Thoracic aorta (tissue), 2 donors: ENCODE measurements around the gene ATP8B1. TPM values are rescaled to one million over a fixed set of nuclear protein-coding genes. Genes with fewer than 3 reads are reported as not detected.
"Not testable (repeated sequence)": the region's sequence is repeated elsewhere in the genome, so short reads cannot be mapped to it uniquely, and the experiment has no call there.

ENCODE experiments used
- ATAC-seq: fragments of 150-250 bp; one replicate; pipeline ENCODE4 v1.8.0; 2017; ENCODE audit warnings: low read depth; ENCODE audit not compliant: insufficient number of reproducible peaks, low FRiP score
- DNase-seq: peaks from one replicate; pipeline ENCODE4 v3.0.0-alpha.2; 2020; ENCODE audit warnings: low spot score
- H3K27ac ChIP-seq, 2 donors: fragments of 200-600 bp; sonication (generic); 1 replicate in 1 of 2; 2 replicates in 1 of 2; pipeline ENCODE4 v1.5.1; 2016; ENCODE audit warnings: mild to moderate bottlenecking in 2 of 2, moderate library complexity in 2 of 2
- H3K27me3 ChIP-seq: fragments of 200-600 bp; sonication (generic); replicated peaks from 2 replicates; pipeline ENCODE4 v1.6.0; 2016; ENCODE audit warnings: mild to moderate bottlenecking; ENCODE audit not compliant: insufficient read depth
- H3K36me3 ChIP-seq: fragments of 200-600 bp; sonication (generic); one replicate; pipeline ENCODE4 v1.5.1; 2016
- H3K4me1 ChIP-seq, 2 donors: fragments of 200-600 bp; sonication (generic); 1 replicate in 1 of 2; 2 replicates in 1 of 2; pipeline versions ENCODE4 v1.5.1 to v1.6.0; 2016; ENCODE audit warnings: low read depth in 2 of 2, mild to moderate bottlenecking in 1 of 2; ENCODE audit not compliant: control insufficient read depth in 1 of 2
- H3K4me3 ChIP-seq: fragments of 200-600 bp; sonication (generic); 2 replicates; pipeline ENCODE4 v1.5.1; 2016; ENCODE audit warnings: mild to moderate bottlenecking
- H3K9me3 ChIP-seq: fragments of 200-600 bp; sonication (generic); 2 replicates; pipeline ENCODE4 v1.5.1; 2016
- CTCF ChIP-seq: fragments of 200-600 bp; sonication (generic); IDR thresholded peaks from one replicate; pipeline ENCODE4 v1.5.1; 2019; ENCODE audit warnings: antibody characterized with exemption
- total RNA-seq, 2 donors: library from RNA; depleted of rRNA; stranded (reverse); fragments of >200 nt; gene quantifications; one replicate each; pipeline versions ENCODE4 v1.1.0 to v1.2.3, GENCODE V29; 2016

ATP8B1 gene
- total RNA-seq, 2 donors from 2014 or later = 68.7 to 111 TPM

DNA sequence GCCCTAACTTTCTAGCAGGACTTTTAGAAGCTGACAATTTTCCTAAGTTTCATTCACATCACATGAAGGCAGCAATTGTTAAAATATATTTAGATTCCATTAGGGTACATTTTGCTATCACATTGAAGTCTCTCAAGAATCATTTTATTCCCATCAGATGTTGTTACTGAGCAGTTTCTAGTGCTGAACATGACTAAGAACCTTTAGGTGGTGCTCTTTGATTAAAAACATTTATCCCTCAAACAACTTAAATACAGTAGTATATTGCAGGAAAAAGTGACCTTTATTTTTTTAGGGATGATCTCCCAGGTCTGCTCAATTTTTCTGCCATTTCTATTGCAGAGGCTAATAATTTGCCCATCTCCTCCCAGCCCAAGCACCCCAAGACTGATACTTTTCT, 158.6 kb downstream of the ATP8B1 start:
- Histone ChIP-seq H3K9me3 (no peaks in the 10 kb centered on the region), H3K36me3 (peaks cover 10% of the 10 kb centered on the region), H3K27me3 (no peaks in the 10 kb centered on the region), H3K4me3 (no peak overlapping the region), H3K27ac (no peak overlapping the region), H3K4me1 (no peaks in the 10 kb centered on the region)
- no peak for DNase-seq
- ATAC-seq = no peak
- no peak for TF ChIP-seq CTCF

DNA sequence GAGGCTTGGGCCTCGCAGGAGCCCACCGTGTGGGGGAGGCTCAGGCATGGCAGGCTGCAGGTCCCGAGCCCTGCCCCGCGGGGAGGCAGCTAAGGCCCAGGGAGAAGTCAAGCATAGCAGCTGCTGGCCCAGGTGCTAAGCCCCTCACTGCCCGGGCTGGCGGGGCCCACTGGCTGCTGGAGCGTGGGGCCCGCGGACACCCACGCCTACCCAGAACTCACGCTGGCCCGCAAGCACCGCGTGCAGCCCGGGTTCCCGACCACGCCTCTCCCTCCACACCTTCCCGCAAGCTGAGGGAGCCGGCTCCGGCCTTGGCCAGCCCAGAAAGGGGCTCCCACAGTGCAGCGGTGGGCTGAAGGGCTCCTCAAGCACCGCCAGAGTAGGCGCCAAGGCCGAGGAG, 159.4 kb downstream of the ATP8B1 start:
- H3K36me3 ChIP-seq = peaks cover 10% of the 10 kb centered on the region
- not testable (repeated sequence) for H3K27me3 ChIP-seq, DNase-seq, H3K27ac ChIP-seq, H3K4me1 ChIP-seq, H3K4me3 ChIP-seq, H3K9me3 ChIP-seq, ATAC-seq

GRCh38 chr18:57642462-57642861, 160.7 kb downstream of the ATP8B1 start:
- ATAC-seq, H3K27me3 ChIP-seq, H3K27ac ChIP-seq, DNase-seq, H3K9me3 ChIP-seq, H3K4me1 ChIP-seq, H3K4me3 ChIP-seq, H3K36me3 ChIP-seq: not testable (repeated sequence)

- DNase-seq (no peak), ATAC-seq (no peak)
- H3K27ac ChIP-seq = peak overlapping the region in 1 of 2 donors; percentile 27
Measured at GRCh38 chr18:57640749-57641148, 162.4 kb downstream of the ATP8B1 start.

DNA sequence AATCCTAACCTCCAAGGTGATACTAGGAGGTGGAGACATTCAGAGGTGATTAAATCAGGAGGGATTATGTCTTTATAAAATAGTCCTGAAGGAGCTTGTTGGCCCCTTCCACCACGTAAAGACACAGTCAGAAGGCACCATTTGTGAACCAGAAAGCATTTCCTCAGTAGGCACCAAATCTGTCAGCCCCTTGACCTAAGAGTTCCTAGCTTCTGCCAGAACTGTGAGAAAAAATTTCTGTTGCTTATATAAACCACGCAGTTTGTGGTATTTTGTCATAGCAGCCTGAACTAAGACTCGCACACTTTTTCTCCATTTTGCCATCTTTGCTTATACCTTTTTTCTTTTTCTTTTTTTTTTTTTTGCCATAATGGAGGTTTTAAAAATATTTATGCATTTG, 162.9 kb downstream of the ATP8B1 start:
- H3K4me3 ChIP-seq = no peak overlapping the region
- ATAC-seq (no peak), DNase-seq (no peak)
- no peak for TF ChIP-seq CTCF
- H3K9me3 ChIP-seq = no peaks in the 10 kb centered on the region
- no peaks in the 10 kb centered on the region for H3K27me3 ChIP-seq
- H3K4me1 ChIP-seq = no peaks in the 10 kb centered on the region
- H3K36me3 ChIP-seq = no peaks in the 10 kb centered on the region
- H3K27ac ChIP-seq = no peak overlapping the region

More at GRCh38 chr18:57640749-57641148, 162.4 kb downstream of the ATP8B1 start:
- Histone ChIP-seq H3K9me3 (no peaks in the 10 kb centered on the region), H3K4me1 (no peaks in the 10 kb centered on the region), H3K36me3 (no peaks in the 10 kb centered on the region), H3K27me3 (no peaks in the 10 kb centered on the region), H3K4me3 (no peak overlapping the region)
- no peak for TF ChIP-seq CTCF

DNA sequence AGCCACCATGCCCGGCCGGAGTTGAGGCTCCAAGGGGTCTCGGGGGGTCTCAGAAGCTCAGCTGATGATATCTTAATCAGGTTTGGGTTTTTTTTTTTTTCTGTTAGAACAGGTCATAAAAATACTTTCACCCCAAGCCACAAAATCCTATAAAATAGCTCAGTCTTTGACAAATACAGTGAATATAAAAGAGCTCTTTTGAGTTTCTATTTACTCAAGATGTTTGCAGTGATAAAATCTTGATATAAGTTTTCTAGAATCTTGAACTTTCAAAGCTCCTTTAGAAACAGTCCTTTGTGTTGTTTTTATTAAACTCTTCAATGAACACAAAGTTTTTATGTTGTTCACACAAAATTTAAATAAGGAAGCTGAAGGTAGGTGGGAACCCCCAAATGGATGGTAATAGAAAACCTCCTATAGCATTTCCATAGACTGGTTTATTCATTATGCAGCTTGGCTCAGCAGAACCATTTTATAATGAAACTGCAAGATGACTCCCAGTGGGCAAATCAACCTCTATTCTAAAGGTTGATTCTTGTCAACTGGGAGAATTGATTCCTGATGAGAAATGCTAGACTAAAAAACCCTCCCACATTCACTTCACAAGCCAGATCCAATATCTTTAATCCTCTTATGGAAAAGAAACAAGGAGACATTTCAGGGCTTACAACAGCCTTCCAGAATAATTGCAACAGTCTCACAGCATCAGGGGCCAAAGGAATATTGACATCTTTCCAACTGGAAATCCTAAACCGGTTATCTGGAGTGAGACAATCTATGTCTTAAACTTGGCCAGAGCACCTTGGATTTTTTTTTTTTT, 167.9 kb downstream of the ATP8B1 start:
- no peaks in the 10 kb centered on the region for H3K36me3 ChIP-seq
- no peak for TF ChIP-seq CTCF
- ATAC-seq (no peak), DNase-seq (no peak)
- H3K9me3 ChIP-seq = no peaks in the 10 kb centered on the region
- no peak overlapping the region for H3K27ac ChIP-seq
- H3K27me3 ChIP-seq = no peaks in the 10 kb centered on the region
- peaks cover 9 to 14% of the 10 kb centered on the region in 2 donors for H3K4me1 ChIP-seq
- H3K4me3 ChIP-seq = no peak overlapping the region
